GM19467 (cell line): ENCODE data around the gene RYK.
"Not testable (repeated sequence)": the region's sequence is repeated elsewhere in the genome, so short reads cannot be mapped to it uniquely, and the experiment has no call there.

Source experiments
- ATAC-seq: cut with Tn5 transposase; IDR thresholded peaks from one replicate; pipeline ENCODE4 v1.9.1; 2021; ENCODE audit warnings: mild to moderate bottlenecking, moderate library complexity; ENCODE audit not compliant: unreplicated experiment

The RYK gene

DNA sequence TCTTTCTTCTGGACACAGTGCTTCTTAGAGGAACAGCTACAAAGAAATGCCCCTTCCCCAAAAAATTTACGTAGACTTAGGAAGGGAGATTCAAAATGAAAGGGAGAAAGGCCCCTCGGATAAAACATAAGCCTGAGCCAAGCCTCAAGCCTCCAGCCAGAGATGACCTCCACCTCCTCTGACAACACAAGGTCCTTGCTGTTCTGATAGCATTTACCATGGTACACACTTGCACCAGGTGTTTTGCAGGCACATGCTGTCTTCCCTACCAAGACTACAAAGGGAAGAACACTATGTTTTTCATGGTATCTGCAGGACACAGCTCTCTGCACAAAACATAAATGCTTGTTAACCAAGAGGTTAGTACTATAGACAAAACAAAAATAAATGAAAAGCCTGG is 27.8 kb downstream of the RYK start:
- ATAC-seq: no peak

DNA sequence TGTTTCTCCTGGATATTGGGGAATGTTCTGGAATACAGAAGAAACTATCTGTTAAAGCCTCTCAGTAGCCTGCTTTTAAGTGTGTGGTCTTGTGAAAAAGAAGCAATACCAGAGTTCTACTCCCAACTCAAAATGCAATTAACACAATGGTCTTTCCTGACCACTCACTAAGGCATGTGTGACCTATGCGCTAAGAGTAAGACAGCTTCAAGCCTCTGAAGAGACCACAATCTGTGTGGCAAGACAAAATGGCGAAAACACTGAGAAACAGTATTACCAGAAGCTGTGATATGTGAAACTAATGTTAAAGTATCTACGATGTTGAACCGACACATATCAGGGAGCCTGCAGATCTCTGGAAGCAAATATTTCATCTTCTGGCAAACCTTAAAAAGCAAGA is 33.8 kb downstream of the RYK start:
- ATAC-seq: no peak

DNA sequence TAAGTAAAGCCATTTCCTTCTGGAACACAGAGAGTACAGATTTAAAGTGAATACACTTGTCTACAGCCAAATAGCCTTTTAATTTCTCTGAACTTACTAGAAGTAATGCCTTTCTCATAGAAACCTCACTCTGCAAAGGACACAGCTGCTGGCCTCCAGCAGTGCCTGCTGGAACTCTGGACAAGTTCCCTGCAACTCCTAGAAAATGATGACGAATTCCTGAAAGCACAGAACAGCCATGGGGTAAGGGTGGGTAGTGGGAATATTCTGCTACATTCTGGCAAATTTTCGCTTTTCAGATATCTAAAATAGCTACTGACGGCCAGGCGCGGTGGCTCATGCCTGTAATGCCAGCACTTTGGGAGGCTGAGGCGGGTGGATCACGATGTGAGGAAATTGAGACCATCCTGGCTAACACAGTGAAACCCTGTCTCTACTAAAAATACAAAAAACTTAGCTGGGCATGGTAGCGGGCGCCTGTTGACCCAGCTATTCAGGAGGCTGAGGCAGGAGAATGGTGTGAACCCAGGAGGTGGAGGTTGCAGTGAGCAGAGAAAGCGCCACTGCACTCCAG is 34.4 kb downstream of the RYK start:
- ATAC-seq: no peak

DNA sequence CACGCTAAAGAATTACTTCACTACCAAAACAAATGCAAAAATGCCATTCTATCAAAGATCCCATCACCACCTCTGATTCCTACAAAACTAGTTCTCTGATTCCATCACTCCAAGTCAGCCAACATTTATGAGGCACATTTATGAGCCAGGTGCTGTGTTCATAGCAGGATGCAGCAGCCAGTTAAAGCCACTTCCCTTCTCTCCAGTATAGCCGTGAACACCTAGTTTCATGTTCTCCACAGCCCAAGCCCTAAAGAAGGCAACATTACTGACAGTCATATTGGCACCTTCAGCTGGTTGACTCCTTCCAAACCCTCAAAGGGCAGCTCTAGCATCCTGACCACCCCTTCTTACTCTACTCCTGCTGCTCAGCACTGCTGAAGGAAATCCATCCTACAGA is 36.4 kb downstream of the RYK start:
- no peak for ATAC-seq

DNA sequence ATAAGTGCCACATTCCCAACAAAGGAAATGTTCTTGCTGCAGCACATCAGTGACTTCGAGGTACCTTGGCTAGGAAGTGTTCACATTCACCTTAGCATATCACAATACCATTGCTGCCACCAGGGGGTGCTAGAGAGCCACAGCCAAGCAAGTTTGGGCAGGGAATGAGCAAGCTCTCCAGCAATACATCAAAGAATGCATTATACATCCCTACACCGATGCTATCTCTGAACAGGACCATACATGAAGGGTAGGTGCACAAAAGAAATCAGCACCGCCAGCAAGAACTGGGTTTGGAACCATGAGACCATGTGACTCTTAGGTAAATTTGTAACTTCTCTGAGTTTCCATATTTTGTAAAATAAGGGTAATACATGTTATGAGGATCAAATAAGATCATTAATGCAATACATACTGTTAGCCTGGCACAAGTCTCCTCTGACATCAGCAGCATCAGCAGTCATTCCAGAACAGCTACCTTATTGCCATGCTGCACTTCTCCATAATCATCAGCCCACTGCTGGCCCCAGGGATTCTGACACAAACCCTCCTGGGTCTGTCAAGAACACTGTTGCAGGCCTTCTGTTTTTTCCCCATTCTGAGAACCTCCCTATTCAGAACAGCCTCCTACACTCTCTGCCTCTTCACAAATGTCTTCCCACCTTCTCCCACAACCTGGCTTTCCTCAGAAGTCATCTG is 37.5 kb downstream of the RYK start:
- ATAC-seq: no peak

DNA sequence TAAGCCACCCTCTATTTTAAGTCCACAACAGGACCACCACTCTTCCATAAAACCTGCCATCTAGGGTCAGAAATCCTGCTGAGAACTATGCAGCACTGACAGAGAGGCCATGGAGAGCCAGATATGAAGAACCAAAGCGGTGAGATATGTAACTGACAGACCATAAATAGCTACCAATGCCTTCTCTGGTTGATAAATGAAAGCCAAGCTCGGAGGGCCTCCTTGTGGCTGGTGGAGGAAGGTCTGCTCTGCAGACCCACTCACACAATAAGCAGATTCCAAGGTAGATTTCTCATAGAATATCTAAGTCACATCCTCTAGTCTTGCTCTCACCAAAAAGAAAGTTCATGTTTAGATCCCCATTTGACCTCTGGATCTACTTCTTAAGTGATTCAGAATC is 38.9 kb downstream of the RYK start:
- ATAC-seq: peak; percentile 62

DNA sequence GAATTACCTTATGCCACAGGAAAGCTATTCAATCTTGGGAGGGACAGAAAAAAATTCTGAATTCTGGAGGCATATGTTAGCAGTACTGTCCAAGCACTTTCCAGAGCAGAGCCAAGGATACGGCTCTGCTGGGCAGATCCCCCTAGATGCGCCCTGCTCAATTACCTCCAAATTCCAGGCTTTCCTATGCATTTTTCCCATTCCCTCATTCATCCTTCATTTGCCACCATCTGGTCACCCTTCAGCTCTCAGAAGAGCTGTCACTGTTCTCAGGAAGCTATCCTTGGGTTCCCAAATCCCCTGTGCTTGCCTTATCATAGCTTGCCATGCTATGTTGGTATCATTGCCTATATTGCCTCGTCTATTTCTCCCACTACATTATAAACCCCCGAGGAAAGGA is 45.2 kb downstream of the RYK start:
- no peak for ATAC-seq

DNA sequence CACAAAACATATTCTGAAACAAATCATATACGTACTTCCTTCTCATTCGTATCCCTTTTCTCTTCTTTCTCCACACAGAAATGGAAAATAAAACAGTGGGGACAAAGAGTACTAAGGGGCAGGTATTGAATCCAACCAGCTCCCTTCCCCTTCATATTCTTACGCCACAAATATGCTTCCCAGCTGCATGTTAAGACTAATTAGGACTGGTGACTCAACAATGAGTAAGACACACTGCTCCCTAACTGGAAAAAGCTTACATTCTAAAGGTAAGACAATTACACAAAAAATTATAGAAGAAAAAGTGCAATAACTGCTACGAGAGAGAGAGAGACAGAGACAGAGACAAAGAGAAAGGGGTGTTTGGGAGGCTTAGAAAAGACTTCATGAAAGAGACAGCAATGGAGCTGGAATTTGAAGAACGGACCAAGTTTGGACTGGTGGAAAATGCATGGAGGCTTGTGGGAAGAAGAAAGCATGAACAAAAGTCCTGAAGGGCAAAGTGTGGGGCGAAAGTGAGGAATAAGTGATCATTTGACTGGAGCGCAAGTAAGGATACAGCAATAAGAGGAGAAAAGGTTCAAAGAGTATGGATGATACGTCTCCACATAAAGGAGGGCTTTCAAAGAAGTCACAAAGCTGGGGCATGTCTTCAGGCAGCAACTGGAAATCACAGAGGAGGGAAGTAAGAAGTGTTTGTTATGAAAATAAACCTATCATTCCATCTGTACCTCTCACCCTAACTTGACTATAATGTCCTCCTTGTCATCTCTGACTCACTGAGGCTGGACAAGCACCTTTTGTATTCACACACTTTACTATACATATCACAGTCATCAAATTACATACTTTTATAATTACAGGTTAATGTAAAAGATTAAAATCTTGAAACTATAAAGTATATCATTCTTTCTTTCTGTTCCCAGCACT is 49.2 kb downstream of the RYK start:
- no peak for ATAC-seq

DNA sequence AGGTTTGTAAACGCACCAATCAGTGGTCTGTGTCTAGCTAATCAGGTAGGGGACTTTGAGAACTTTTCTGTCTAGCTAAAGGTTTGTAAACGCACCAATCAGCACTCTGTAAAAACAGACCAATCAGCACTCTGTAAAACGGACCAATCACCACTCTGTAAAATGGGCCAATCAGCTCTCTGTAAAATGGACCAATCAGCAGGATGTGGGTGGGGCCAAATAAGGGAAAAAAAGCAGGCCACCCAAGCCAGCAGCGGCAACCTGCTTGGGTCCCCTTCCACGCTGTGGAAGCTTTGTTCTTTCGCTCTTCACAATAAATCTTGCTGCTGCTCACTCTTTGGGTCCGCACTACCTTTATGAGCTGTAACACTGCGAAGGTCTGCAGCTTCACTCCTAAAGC is 50.8 kb downstream of the RYK start:
- not testable (repeated sequence) for ATAC-seq

DNA sequence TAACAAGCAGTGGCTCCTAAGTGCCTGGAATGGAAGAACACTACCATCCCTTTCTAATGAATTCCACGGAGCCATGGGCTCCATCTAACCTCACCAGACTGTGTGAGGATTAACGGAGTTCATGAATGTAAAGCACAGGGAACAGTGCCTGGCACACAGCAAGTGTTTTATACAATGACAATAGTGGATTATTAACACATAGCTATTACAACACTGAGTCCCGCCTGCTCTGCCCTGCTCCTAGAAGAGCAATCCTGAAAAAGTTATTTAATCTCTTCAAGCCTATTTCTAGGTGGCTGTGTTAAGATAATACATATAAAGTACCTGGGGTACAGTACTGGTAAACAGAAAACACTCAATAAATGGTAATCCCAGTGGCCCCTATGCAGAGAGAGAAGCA is 51.4 kb downstream of the RYK start:
- no peak for ATAC-seq

DNA sequence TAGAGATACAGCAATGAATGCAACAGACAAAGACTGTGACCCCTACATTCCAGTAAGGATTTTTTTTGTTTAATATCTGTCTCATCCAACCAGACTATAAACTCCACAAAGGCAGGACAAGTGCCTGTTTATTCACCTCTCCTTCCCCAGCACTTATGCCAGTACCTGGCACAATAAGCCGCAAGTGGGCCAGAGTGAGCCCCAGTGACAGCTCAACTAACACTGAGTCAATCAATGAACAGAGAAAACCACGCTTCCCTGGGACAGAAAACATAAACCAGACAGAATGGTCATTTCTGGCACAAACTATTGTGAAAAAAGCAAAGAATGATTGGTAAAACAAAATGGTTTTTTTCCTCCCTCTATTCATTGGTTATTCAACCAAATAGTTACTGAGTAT is 52.2 kb downstream of the RYK start:
- no peak for ATAC-seq

DNA sequence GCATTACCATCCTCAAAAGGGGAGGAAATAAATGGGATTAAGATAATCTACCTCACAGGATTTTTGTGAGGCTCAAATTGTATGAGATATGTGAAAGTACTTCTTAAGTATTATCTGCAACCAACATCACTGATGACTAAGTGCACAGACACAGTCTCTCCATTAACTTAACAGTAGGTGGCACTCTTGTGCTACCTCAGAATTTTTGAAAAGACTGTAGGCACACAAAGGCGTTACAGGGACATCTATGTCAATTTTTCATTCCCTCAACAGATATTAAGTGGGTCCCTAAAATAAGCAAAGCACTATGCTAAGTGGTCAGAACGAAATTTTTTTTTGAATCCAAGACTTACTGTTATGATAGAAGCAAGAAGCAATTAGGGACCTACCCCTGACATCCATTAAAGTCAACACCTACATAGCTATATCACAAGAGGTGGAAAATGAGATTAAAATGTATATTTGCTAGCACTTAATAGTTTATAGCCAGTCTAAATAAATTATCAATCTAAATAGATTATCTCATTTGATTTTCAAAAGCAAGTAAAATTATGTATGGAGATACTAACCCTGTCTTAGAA is 52.9 kb downstream of the RYK start:
- peak; percentile 77 for ATAC-seq

DNA sequence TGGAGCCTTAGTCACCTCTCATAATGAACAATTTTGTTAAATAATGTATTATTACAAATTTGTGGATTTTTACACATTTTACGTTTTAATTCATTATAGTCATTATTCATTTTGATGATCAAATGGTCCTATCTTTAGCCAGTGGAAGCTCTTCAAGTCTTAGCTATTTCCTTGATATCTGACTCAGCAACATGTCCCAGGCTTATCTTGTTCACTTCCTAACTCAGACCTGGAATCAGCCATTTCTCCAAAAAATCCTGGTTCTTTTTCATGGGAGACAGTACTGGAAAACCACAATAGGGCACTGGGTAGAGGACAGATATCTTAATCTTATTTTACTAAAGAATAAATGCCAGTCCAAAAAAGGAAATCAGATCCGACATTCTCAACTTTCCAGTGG is 56.4 kb downstream of the RYK start:
- no peak for ATAC-seq

DNA sequence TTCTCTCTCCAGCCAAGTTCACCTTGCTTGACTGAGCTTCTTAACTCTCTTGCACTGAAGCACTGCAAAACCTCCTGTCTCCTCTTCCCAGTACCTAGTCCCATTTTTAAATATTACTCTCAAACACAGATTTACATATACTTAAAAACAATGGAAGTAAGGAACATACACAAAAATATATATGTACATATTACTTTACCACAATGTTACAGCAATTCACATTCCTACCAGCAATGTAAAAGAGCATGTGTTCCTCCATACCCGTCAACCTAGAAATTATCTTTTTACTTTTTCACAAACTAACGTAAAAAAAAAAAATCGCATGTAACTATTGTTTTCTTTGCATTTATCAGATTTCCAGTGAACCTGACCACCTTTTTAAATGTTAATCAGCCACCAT is 60.4 kb downstream of the RYK start:
- ATAC-seq: no peak

DNA sequence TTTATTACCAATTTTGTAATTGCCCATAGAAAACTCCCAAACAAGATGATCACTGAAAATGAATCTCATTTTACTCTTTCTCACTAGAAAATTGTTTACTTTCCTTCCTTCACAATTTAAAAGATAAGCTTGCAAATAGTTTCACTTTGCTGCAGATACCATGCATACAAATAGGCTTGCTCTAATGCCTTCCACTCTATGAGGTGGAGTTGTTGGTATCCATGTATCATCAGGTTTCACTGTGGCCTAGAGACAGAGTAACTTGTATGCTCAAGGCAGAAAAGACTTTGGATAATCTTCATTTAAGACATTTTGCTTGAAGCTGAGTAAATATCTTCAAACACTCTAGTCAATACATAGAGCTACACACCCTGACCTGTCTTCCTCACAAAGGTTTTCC is 60.8 kb downstream of the RYK start:
- no peak for ATAC-seq

DNA sequence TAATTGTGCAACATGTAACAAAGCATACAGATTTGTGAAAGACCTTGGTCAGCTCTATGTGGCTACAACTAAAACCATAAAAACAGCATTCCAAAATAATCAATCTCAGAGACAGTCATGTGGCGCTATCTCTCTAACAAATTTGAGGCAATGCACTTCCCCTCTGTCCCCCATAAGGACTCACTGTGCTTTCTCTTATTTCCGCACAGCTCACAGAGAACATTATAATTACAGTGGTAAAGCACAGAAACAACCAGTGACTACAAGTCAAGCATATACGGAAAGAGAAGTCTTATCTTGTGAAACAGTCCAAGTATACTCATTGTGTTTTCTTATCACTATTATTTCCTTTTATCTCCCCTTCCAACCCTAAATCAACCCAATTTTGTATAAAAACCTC is 64.3 kb downstream of the RYK start:
- no peak for ATAC-seq

DNA sequence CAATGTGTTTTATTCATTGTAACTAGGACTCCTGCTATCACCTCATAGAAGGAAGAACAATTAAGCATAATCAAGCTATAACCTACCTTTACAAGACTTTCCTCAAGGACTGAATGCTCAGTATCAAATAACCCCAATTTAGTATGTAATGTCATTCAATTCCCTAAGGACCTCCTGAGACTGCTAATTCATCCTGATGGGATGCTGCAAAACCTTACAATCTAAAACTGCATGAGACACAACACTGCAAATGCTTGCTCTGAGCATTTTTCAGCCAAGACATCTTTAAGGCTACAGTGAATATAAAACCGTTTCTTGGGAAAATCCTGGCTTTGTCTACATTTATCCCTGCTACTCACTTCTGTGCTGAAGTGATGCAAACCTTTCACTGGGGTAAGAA is 69.9 kb downstream of the RYK start:
- ATAC-seq: no peak

DNA sequence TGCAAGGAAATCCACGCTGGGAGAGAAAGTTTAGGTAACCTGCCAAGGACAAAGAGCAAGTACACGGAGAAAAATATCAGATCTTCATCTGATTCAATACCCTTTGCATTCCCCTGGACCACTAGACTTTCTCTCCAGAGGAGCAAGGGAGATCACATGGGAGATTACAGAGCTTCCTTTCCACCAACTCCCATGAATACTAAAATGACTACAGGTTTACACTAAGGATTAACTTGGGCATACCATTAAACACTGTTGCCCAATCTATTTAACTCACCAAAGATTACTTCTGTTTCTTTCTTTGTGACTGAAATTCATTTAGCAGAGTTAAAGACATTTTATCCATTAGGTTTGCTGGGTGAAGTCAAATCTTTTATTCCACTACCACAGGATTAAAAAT is 71.2 kb downstream of the RYK start:
- no peak for ATAC-seq

DNA sequence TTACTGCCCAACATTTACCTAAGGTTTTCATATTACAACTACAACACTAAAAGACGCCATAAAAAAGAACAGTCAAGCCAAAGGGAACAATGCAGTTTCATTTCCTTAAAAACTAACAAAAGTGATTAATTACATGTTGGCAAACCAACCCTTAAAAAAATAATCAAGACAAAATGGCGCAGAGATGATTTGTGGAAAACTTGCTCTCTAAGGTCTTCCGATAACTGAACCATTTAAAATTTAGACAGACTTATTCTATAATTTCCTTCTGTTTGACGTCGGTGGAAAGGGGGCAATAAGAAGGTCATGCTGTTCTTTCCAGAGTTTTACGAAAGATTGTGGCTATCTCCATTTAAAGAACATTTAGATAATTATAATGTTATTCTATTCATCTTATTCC is 87.6 kb downstream of the RYK start:
- ATAC-seq: no peak

DNA sequence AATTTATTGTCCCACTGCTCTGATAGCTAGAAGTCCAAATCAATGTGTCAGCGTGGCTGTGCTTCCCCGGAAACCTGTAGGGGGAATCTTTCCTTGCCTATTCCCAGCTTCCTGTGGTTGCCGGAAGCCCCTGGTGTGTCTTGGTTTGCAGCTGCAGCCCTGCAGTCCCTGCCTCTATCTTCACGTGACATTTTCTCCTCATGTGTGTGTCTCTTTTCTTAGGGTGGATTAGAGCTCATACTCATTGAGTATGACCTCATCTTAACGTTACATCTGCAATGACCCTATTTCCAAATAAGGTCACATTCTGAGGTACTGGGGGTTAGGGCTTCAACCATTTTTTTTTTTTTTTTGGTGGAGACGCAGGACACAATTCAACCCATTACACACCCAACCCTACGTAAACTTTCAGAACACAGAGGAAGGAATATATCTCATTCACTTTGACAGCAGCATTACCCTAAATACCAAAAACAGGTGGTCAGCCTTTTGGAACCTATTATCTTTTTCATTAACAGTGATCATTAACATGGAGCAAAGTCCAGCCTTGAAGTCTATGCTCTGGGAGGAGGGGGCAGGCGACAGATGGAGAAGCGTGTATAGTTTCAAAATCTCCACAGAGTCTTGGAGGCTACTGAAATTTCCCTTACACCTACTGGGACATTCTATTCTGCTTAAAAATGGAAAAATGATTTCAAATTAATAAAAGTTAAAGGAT is 88.6 kb downstream of the RYK start:
- no peak for ATAC-seq

DNA sequence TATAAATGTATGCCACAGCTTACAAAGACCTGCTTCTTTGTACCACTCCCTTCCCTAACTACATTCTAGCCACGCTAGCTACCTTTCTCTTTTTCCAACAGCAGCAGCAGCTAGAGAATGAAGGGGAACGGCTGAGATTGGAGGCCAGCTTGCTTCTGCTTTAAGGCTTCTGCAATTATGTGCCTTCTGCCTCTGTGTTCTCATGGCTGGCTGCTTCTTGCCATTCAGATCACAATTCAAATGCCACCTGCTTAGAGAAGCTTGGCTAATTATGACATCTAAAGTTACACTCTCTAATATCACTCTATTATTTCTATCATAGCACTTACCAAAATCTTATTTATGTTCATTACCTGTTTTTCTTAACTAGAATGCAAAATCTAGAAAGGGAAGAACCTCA is 95.2 kb downstream of the RYK start:
- ATAC-seq: no peak
